GM12875 (cell line): ENCODE results near the gene MPV17L2.
A peak's percentile ranks its signal among the peaks of the same experiment; 100 is the strongest.

ENCODE experiments used
- H3K4me3 ChIP-seq: one replicate; pipeline ENCODE4 v1.5.1; 2011; ENCODE audit warnings: low read depth, low read length, control low read depth
- TF ChIP-seq, protein P1 (sequence below): IDR thresholded peaks from 2 replicates; pipeline ENCODE4 v1.5.1; 2011; ENCODE audit warnings: low read depth, mild to moderate bottlenecking, control low read depth, inconsistent platforms, low read length, moderate library complexity, borderline replicate concordance; ENCODE audit not compliant: insufficient read depth

The MPV17L2 gene

DNA sequence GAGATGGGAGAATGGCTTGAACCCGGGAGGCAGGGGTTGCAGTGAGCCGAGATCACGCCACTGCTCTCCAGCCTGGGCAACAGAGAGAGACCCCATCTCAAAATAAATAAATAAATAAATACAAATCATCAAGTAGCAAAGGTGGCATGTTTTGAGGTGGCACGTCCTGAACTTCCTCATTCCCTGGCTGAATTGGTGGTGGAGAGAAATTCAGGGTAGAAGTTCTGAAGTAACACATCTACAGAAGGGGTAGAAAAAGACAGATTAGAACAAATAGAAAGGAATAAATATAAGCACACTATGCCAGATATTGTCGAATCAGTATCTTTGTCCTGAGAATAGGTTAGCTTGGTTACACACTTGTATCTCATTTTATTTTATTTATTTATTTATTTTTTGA, 13.1 kb upstream of the MPV17L2 start:
- H3K4me3 ChIP-seq: no peak overlapping the region
- TF ChIP-seq, protein P1, sequence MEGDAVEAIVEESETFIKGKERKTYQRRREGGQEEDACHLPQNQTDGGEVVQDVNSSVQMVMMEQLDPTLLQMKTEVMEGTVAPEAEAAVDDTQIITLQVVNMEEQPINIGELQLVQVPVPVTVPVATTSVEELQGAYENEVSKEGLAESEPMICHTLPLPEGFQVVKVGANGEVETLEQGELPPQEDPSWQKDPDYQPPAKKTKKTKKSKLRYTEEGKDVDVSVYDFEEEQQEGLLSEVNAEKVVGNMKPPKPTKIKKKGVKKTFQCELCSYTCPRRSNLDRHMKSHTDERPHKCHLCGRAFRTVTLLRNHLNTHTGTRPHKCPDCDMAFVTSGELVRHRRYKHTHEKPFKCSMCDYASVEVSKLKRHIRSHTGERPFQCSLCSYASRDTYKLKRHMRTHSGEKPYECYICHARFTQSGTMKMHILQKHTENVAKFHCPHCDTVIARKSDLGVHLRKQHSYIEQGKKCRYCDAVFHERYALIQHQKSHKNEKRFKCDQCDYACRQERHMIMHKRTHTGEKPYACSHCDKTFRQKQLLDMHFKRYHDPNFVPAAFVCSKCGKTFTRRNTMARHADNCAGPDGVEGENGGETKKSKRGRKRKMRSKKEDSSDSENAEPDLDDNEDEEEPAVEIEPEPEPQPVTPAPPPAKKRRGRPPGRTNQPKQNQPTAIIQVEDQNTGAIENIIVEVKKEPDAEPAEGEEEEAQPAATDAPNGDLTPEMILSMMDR: no peak

DNA sequence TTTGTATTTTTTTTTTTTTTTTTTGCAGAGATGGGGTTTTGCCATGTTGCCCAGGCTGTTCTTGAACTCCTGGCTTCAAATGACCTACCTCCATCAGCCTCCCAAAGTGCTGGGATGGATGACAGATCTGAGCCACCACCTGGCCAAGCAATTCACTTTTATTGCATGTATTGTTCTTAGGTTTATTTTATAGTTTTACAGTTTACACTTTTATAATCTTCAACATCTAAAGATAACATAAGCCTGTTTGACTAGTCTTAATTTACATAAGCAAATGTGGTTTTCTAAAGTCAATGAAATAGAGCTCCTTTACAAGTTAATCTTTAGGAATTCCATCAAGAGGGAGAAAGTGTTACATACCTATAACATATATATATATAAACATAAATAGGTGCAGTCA, 9.5 kb upstream of the MPV17L2 start:
- TF ChIP-seq, protein P1: no peak
- no peak overlapping the region for H3K4me3 ChIP-seq

DNA sequence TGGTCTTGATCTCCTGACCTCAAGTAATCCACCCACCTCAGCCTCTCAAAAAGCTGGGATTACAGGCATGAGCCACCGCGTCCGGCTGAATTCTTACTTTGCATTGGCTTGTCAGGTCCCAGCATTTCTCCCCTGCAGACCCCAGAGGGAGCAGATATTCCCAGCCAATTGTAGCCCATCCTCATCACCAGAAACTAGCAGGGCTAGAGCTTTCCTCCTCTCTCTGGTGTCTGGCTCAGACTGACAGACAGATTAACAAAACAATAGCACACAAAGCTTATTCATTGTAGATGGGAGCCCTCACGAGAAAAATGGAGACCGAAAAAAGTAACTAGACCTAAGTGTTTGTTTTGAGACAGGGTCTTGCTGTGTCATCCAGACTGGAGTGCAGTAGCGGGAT, 7.5 kb upstream of the MPV17L2 start:
- TF ChIP-seq, protein P1: no peak
- H3K4me3 ChIP-seq: no peak overlapping the region

DNA sequence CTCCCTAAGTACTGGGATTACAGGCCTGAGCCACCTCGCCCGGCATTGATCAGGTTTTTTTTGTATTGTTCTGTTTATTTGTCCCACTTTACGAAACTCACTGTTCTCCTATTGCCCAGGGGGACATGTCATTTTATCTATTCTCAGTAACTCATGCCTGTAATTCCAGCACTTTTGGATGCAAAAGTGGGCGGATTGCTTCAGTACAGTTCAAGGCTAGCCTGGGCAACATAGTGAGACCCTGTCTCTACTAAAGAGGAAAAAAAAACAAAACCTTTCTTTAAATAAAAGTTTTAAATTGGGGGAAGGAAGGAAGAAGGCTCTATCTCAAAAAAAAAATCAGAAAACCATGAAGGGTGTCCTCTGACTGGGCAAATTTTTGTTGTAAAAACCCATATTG, 2.7 kb upstream of the MPV17L2 start:
- TF ChIP-seq, protein P1: no peak
- no peak overlapping the region for H3K4me3 ChIP-seq

DNA sequence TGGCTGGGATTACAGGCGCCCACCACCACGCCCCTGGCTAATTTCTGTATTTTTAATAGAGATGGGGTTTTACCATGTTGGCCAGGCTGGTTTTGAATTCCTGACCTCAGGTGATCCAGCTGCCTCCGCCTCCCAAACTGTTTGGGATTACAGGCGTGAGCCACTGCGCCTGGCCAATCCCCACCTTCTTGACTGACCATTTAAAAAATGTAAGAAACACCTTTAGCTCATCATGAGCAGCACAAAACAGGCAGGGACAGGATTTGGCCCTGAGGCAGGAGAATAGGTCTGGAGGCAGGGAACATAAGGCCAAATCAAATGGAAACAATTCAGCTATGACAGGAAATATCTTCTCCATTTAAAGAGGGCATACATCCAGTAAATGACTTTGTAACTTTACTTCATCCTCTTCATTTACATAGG, 1.4 kb upstream of the MPV17L2 start:
- peak overlapping the region; percentile 31 for H3K4me3 ChIP-seq

DNA sequence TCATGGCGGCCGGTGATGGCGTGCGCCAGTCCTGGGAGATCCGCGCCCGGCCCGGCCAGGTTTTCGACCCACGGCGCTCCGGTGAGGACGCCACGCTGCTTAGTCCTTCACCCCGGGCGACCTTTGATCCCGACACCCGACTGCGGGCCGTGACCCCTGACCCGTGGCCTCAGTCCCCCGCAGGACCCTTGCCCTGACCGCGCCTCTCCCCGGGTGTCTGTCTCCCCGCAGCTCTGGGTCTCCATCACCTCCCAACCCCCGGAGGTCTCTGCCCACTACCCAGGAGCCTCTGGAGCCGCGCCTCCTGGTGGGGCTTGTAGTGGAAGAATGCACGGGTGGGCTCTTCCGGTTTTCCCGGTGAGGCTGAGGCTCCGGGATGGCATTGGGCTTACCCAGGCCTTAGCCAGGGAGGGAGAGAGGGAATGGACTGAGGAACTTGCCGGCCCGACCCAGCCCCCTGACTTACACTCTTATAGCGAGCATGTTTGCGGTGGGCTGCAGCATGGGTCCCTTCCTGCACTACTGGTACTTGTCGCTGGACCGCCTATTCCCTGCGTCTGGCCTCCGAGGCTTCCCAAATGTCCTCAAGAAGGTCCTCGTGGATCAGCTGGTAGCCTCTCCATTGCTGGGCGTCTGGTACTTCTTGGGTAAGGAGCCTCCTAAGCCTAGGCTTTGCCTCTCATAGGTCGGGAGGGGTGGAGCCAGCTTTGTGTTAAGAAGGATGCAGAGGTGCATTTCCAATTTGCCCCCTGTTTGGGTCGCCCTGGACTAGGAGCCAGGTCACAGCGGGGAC, 566 bp downstream of the MPV17L2 start:
- peak overlapping the region; percentile 64 for H3K4me3 ChIP-seq
- TF ChIP-seq, protein P1: no peak

More for the DNA sequence above, 1.4 kb upstream of the MPV17L2 start:
- TF ChIP-seq, protein P1: no peak

DNA sequence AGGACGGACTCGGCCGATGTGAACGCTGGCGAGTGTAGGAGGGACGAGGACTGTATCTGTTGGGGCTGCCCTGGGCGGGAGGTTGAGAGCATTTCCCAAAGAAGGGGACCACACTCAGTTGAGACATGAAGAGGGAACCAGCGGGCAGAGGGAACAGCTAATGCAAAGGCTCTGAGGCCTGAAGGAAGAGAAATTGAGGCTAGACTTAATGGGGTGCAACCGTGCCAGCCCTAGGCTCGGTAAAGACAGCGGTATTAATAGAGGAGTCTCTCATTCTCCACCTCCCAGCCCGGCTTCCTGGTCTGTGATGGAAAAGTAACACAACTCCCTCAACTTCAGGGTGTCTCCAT, 1.1 kb downstream of the MPV17L2 start:
- TF ChIP-seq, protein P1: no peak

More for the DNA sequence above, 1.1 kb downstream of the MPV17L2 start:
- H3K4me3 ChIP-seq: peak overlapping the region; percentile 64
